Stomach smooth muscle (tissue), 2 donors: ENCODE results near the gene SMOC1.

ENCODE experiments used
- H3K27ac ChIP-seq: one replicate; pipeline ENCODE4 v1.7.0; 2013; ENCODE audit warnings: mild to moderate bottlenecking, low read length, inconsistent platforms
- H3K27me3 ChIP-seq, 2 donors: one replicate each; pipeline ENCODE4 v1.7.0; 2013; ENCODE audit warnings: low read length in 2 of 2; ENCODE audit not compliant: insufficient read depth in 2 of 2, control insufficient read depth in 1 of 2
- H3K36me3 ChIP-seq, 2 donors: one replicate each; pipeline ENCODE4 v1.7.0; 2013; ENCODE audit warnings: low read length in 2 of 2; ENCODE audit not compliant: control insufficient read depth in 2 of 2, insufficient read depth in 2 of 2
- H3K4me1 ChIP-seq: one replicate; pipeline ENCODE4 v1.7.0; 2013; ENCODE audit warnings: low read length; ENCODE audit not compliant: control insufficient read depth, insufficient read depth
- H3K4me3 ChIP-seq, 2 donors: one replicate each; pipeline ENCODE4 v1.7.0; 2013; ENCODE audit warnings: low read length in 2 of 2
- H3K9ac ChIP-seq, 2 donors: one replicate each; pipeline ENCODE4 v1.7.0; 2013; ENCODE audit warnings: low read length in 2 of 2, mild to moderate bottlenecking in 1 of 2
- H3K9me3 ChIP-seq, 2 donors: one replicate each; pipeline ENCODE4 v1.7.0; 2013; ENCODE audit warnings: low read length in 2 of 2; ENCODE audit not compliant: control insufficient read depth in 2 of 2
- donor health status: healthy.
- donor health status: Pancreatic carcinoma.

The SMOC1 gene

GRCh38 chr14:69943084-69943780 is 64.0 kb downstream of the SMOC1 start:
- H3K9ac ChIP-seq, result no peak overlapping the region
- peaks cover 5 to 6% of the 10 kb centered on the region in 2 donors for H3K9me3 ChIP-seq
- H3K27ac ChIP-seq, result no peak overlapping the region
- H3K36me3 ChIP-seq, result no peaks in the 10 kb centered on the region
- H3K4me3 ChIP-seq, result no peak overlapping the region
- H3K4me1 ChIP-seq, result no peaks in the 10 kb centered on the region
- H3K27me3 ChIP-seq, result peaks cover 2 to 6% of the 10 kb centered on the region in 2 donors

GRCh38 chr14:69945347-69945746 is 66.1 kb downstream of the SMOC1 start:
- H3K9me3 ChIP-seq, result peaks cover 5 to 6% of the 10 kb centered on the region in 2 donors
- H3K27ac ChIP-seq, result no peak overlapping the region
- H3K9ac ChIP-seq, result no peak overlapping the region
- peaks cover 2 to 3% of the 10 kb centered on the region in 2 donors for H3K27me3 ChIP-seq
- no peak overlapping the region for H3K4me3 ChIP-seq
- H3K4me1 ChIP-seq, result no peaks in the 10 kb centered on the region
- H3K36me3 ChIP-seq, result no peaks in the 10 kb centered on the region

GRCh38 chr14:69945912-69946311 is 66.7 kb downstream of the SMOC1 start:
- H3K4me1 ChIP-seq, result no peaks in the 10 kb centered on the region
- H3K4me3 ChIP-seq, result no peak overlapping the region
- H3K27ac ChIP-seq, result no peak overlapping the region
- peaks cover 5 to 6% of the 10 kb centered on the region in 2 donors for H3K9me3 ChIP-seq
- no peaks in the 10 kb centered on the region for H3K36me3 ChIP-seq
- H3K9ac ChIP-seq, result no peak overlapping the region
- peaks cover 2 to 3% of the 10 kb centered on the region in 2 donors for H3K27me3 ChIP-seq

- Histone ChIP-seq H3K4me3 (no peak overlapping the region), H3K27ac (no peak overlapping the region), H3K36me3 (no peaks in the 10 kb centered on the region)
Measured at GRCh38 chr14:69948351-69948750, 69.1 kb downstream of the SMOC1 start.

GRCh38 chr14:69951263-69951662 is 72.0 kb downstream of the SMOC1 start:
- Histone ChIP-seq H3K4me1 (no peaks in the 10 kb centered on the region), H3K27me3 (peaks cover 0 to 3% of the 10 kb centered on the region in 2 donors), H3K36me3 (no peaks in the 10 kb centered on the region), H3K4me3 (no peak overlapping the region), H3K9ac (no peak overlapping the region), H3K9me3 (peaks cover 0 to 6% of the 10 kb centered on the region in 2 donors), H3K27ac (no peak overlapping the region)

More at GRCh38 chr14:69948351-69948750, 69.1 kb downstream of the SMOC1 start:
- H3K9me3 ChIP-seq, result peaks cover 5 to 6% of the 10 kb centered on the region in 2 donors
- no peak overlapping the region for H3K9ac ChIP-seq
- no peaks in the 10 kb centered on the region for H3K4me1 ChIP-seq
- peaks cover under 1 to 3% of the 10 kb centered on the region in 2 donors for H3K27me3 ChIP-seq

- Histone ChIP-seq H3K4me3 (no peak overlapping the region), H3K9ac (no peak overlapping the region), H3K9me3 (peaks cover 0 to 1% of the 10 kb centered on the region in 2 donors), H3K36me3 (no peaks in the 10 kb centered on the region), H3K4me1 (no peaks in the 10 kb centered on the region), H3K27me3 (peaks cover 0 to 3% of the 10 kb centered on the region in 2 donors), H3K27ac (no peak overlapping the region)
Measured at GRCh38 chr14:69951935-69952334, 72.7 kb downstream of the SMOC1 start.

GRCh38 chr14:69953266-69953915 is 74.2 kb downstream of the SMOC1 start:
- no peaks in the 10 kb centered on the region for H3K4me1 ChIP-seq
- H3K9ac ChIP-seq, result no peak overlapping the region
- no peak overlapping the region for H3K27ac ChIP-seq
- H3K36me3 ChIP-seq, result no peaks in the 10 kb centered on the region
- H3K27me3 ChIP-seq, result peaks cover 0 to 3% of the 10 kb centered on the region in 2 donors
- H3K4me3 ChIP-seq, result no peak overlapping the region
- H3K9me3 ChIP-seq, result no peaks in the 10 kb centered on the region

GRCh38 chr14:69955855-69956845 is 76.9 kb downstream of the SMOC1 start:
- Histone ChIP-seq H3K4me1 (no peaks in the 10 kb centered on the region), H3K27me3 (peaks cover 0 to 3% of the 10 kb centered on the region in 2 donors), H3K9me3 (no peaks in the 10 kb centered on the region), H3K36me3 (no peaks in the 10 kb centered on the region), H3K9ac (no peak overlapping the region), H3K4me3 (no peak overlapping the region), H3K27ac (no peak overlapping the region)

- Histone ChIP-seq H3K9me3 (no peaks in the 10 kb centered on the region), H3K36me3 (no peaks in the 10 kb centered on the region), H3K4me1 (no peaks in the 10 kb centered on the region), H3K27ac (no peak overlapping the region), H3K9ac (no peak overlapping the region), H3K27me3 (peaks cover 0 to 3% of the 10 kb centered on the region in 2 donors), H3K4me3 (no peak overlapping the region)
Measured at GRCh38 chr14:69956970-69957369, 77.8 kb downstream of the SMOC1 start.

GRCh38 chr14:69957986-69958385 is 78.8 kb downstream of the SMOC1 start:
- Histone ChIP-seq H3K27me3 (peaks cover 0 to 3% of the 10 kb centered on the region in 2 donors), H3K4me1 (no peaks in the 10 kb centered on the region), H3K9ac (no peak overlapping the region), H3K36me3 (no peaks in the 10 kb centered on the region), H3K4me3 (no peak overlapping the region), H3K9me3 (no peaks in the 10 kb centered on the region), H3K27ac (no peak overlapping the region)
